Tibial nerve (tissue), 4 donors: Measurements from ENCODE around the gene HMCN1. TPM values are rescaled to one million over a fixed set of nuclear protein-coding genes. Genes with fewer than 3 reads are reported as not detected.

Experiments
- DNase-seq, 2 donors: peaks; one replicate each; pipeline ENCODE4 v3.0.0-alpha.2; 2019; ENCODE audit warnings: low spot score in 2 of 2
- H3K27ac ChIP-seq, 4 donors: fragments of 200-600 bp; sonication (generic) in 3 of 4; one replicate each; pipeline ENCODE4 v1.5.1; 2017 to 2019; ENCODE audit warnings: mild to moderate bottlenecking in 1 of 4
- H3K27me3 ChIP-seq, 2 donors: fragments of 200-600 bp; sonication (generic) in 1 of 2; one replicate each; pipeline versions ENCODE4 v1.5.1 to v1.6.0; 2017 to 2019
- H3K36me3 ChIP-seq, 3 donors: fragments of 200-600 bp; sonication (generic); one replicate each; pipeline ENCODE4 v1.5.1; 2018 to 2019
- H3K4me1 ChIP-seq, 4 donors: fragments of 200-600 bp; sonication (generic) in 3 of 4; one replicate each; pipeline ENCODE4 v1.5.1; 2017 to 2019
- H3K4me3 ChIP-seq, 4 donors: fragments of 200-600 bp; sonication (generic) in 3 of 4; one replicate each; pipeline ENCODE4 v1.5.1; 2017 to 2019; ENCODE audit warnings: mild to moderate bottlenecking in 1 of 4, moderate library complexity in 1 of 4
- H3K9me3 ChIP-seq, 4 donors: fragments of 200-600 bp; sonication (generic) in 3 of 4; one replicate each; pipeline ENCODE4 v1.5.1; 2017 to 2019
- CTCF ChIP-seq, 5 experiments: fragments of 200-600 bp in 3 of 5; fragments of 450-650 bp in 2 of 5; sonication (generic) in 3 of 5; IDR thresholded peaks; one replicate each; pipeline ENCODE4 v1.5.1; 2016 to 2019; ENCODE audit warnings: antibody characterized with exemption in 5 of 5, mild to moderate bottlenecking in 3 of 5, moderate library complexity in 2 of 5
- EP300 ChIP-seq, 2 donors: sonication (generic); formaldehyde crosslinking; IDR thresholded peaks; one replicate each; pipeline ENCODE4 v1.6.1; 2017; ENCODE audit warnings: antibody characterized with exemption in 2 of 2, mild to moderate bottlenecking in 1 of 2
- POLR2A ChIP-seq, 2 donors: fragments of 450-650 bp; IDR thresholded peaks; one replicate each; pipeline ENCODE4 v1.6.1; 2017; ENCODE audit warnings: antibody characterized with exemption in 2 of 2, mild to moderate bottlenecking in 2 of 2, moderate library complexity in 2 of 2
- WGBS, 2 donors: methylation state at CpG; one replicate each; pipeline ENCODE4 v1.1.5; 2018; 5-methylcytosine and 5-hydroxymethylcytosine counted together
- total RNA-seq, 4 donors: library from RNA; depleted of rRNA; stranded (reverse); fragments of >200 nt; gene quantifications; one replicate each; pipeline ENCODE4 v1.1.0, GENCODE V29; 2016

HMCN1 gene
- total RNA-seq, 4 donors from 2014 or later: 2.1 to 13.3 (median 3.9) TPM

GRCh38 chr1:186043296-186043695 is 309.1 kb downstream of the HMCN1 start:
- 11 to 15% methylated on average over 1 of the region's 1 CpG for WGBS, 2 donors
- Histone ChIP-seq H3K9me3 (no peaks in the 10 kb centered on the region), H3K4me1 (peaks cover 0 to 7% (median 0%) of the 10 kb centered on the region in 4 donors), H3K27me3 (no peaks in the 10 kb centered on the region), H3K36me3 (no peaks in the 10 kb centered on the region), H3K4me3 (no peak overlapping the region), H3K27ac (no peak overlapping the region)
- TF ChIP-seq POLR2A (IDR thresholded peaks at IDR 0.05) (no peak), CTCF (IDR thresholded peaks at IDR 0.05) (no peak), EP300 (IDR thresholded peaks at IDR 0.05) (no peak)
- DNase-seq: no peak

GRCh38 chr1:186044079-186044685 is 310.0 kb downstream of the HMCN1 start:
- no peak for DNase-seq
- H3K27me3 ChIP-seq: no peaks in the 10 kb centered on the region
- H3K4me3 ChIP-seq: no peak overlapping the region
- TF ChIP-seq POLR2A (IDR thresholded peaks at IDR 0.05): no peak
- TF ChIP-seq CTCF (IDR thresholded peaks at IDR 0.05): no peak
- TF ChIP-seq EP300 (IDR thresholded peaks at IDR 0.05): no peak
- no peak overlapping the region for H3K27ac ChIP-seq
- WGBS, 2 donors: 25 to 28% methylated on average over 3 of the region's 3 CpGs
- H3K9me3 ChIP-seq: no peaks in the 10 kb centered on the region
- H3K36me3 ChIP-seq: no peaks in the 10 kb centered on the region
- peaks cover 0 to 7% (median 0%) of the 10 kb centered on the region in 4 donors for H3K4me1 ChIP-seq

- no peak for TF ChIP-seq POLR2A (IDR thresholded peaks at IDR 0.05)
- no peak for TF ChIP-seq CTCF (IDR thresholded peaks at IDR 0.05)
- no peak for TF ChIP-seq EP300 (IDR thresholded peaks at IDR 0.05)
- no peaks in the 10 kb centered on the region for H3K9me3 ChIP-seq
- no peak overlapping the region for H3K4me3 ChIP-seq
- no peaks in the 10 kb centered on the region for H3K36me3 ChIP-seq
- no peaks in the 10 kb centered on the region for H3K27me3 ChIP-seq
- WGBS, 2 donors: 91 to 92% methylated on average over 4 of the region's 4 CpGs
- DNase-seq: no peak
- no peak overlapping the region for H3K27ac ChIP-seq
- H3K4me1 ChIP-seq: peaks cover 0 to 7% (median 0%) of the 10 kb centered on the region in 4 donors
Observed at GRCh38 chr1:186046437-186047211, 312.4 kb downstream of the HMCN1 start.

- Histone ChIP-seq H3K36me3 (no peaks in the 10 kb centered on the region), H3K27me3 (no peaks in the 10 kb centered on the region), H3K4me1 (no peaks in the 10 kb centered on the region), H3K4me3 (no peak overlapping the region), H3K9me3 (no peaks in the 10 kb centered on the region), H3K27ac (no peak overlapping the region)
- no peak for TF ChIP-seq CTCF (IDR thresholded peaks at IDR 0.05)
- TF ChIP-seq EP300 (IDR thresholded peaks at IDR 0.05): no peak
- no peak for TF ChIP-seq POLR2A (IDR thresholded peaks at IDR 0.05)
- WGBS, 2 donors: 73 to 80% methylated on average over 3 of the region's 3 CpGs
- no peak for DNase-seq
Observed at GRCh38 chr1:186050360-186050759, 316.2 kb downstream of the HMCN1 start.

- Histone ChIP-seq H3K27ac (no peak overlapping the region), H3K36me3 (no peaks in the 10 kb centered on the region), H3K27me3 (no peaks in the 10 kb centered on the region), H3K9me3 (no peaks in the 10 kb centered on the region), H3K4me1 (no peaks in the 10 kb centered on the region), H3K4me3 (no peak overlapping the region)
- TF ChIP-seq POLR2A (IDR thresholded peaks at IDR 0.05): no peak
- no peak for DNase-seq
- 81 to 84% methylated on average over 2 of the region's 2 CpGs for WGBS, 2 donors
Observed at GRCh38 chr1:186054003-186054402, 319.8 kb downstream of the HMCN1 start.
